HG03571 (cell line): ENCODE data around the gene AOX1.
"Not testable (repeated sequence)": the region's sequence is repeated elsewhere in the genome, so short reads cannot be mapped to it uniquely, and the experiment has no call there.

ENCODE experiments used
- ATAC-seq: cut with Tn5 transposase; IDR thresholded peaks from one replicate; pipeline ENCODE4 v1.9.1; 2021; ENCODE audit not compliant: unreplicated experiment

The AOX1 gene

DNA sequence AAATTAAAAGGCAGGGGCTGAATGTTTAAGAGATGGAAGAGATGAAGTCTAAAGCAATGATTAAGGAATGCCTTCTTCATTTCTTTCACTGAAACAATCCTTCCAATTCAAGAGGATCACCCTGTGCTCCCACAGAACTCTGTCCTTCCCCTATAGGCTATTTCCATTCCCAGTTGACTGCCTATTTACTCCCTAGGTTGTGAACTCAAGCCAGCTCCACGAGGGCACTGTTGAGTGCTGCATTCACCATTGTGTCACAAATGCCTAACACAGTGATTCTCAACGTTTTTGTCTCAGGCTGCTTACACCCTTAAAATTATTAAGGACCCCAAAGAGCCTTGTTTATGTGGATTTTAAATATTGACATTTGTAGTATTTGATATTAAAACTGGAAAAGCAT lies 112.4 kb downstream of the AOX1 start:
- no peak for ATAC-seq

DNA sequence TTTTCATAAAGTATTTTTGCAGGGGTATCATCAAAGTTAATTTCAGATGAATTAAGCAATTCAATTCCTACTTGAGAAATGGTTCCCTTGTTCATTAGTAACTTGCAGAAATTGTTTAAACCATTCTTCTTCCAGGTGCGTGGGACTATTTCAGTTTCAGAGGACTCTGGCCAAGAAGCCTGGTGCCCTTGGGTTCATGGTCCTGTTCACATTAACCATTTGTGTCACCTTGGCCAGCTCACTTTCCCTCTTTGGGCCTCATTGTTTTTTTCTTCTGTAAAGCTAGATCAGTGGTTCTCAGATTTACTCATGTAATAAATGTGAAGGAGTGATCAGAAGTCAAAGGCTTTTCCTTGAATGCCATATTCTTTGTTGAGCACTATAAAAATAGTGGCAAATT lies 113.5 kb downstream of the AOX1 start:
- no peak for ATAC-seq

DNA sequence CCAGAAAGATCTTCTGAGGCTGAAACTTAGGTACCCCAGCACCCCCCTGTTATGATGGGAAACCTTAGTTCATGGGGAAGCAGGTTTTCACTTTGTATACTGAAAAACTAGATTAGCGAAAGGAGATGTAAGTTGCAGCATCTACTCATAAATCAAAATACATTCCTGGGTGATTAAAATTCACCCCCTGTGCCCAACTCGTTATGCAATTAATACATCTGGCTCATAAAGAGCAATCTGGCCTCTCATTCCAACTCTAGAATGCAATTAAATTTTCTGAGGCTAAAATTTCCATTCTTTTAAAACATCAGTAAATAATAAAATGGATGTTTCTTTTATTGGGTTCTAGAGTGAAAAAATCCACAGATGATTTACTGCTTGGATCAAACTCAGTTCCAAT lies 115.0 kb downstream of the AOX1 start:
- no peak for ATAC-seq

DNA sequence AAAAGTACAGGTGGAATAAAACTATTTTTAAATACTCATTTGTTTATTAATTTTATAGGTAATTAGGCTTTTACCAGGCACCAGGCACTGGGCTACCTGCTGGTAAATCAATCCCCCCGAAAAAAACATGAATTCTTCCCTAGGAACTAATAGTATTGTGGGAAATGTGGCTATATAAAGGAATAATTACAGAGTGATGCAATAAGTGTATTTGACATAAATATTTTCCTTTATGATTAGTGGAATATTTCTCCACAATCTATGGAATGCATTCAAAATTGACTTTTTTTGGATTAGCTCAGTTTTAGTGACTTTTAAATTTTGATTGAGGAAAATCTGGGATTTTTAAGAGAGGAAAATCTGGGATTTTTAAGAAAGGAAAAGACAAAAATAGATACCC lies 116.2 kb downstream of the AOX1 start:
- no peak for ATAC-seq

DNA sequence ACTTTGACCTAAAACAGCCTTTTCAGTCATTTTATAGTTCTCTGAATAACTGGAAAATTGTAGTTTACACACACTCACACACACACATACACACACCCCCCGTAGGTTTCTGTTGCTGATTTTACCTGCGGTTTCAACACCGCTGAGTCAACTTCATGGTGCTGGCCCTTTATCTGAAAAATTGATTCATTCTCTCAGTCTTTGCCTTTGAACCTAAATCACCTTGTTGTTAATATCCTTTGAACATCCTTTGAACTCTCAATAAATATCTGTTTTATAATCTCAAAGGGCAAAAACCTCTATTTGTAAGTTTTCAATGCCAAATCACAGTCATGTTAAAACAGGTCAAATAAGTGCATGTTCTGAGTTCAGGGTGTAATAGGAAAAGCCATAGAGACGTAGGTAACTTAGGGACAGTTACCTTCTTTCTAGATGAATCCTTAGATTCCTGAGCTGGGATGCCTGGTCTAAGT lies 116.9 kb downstream of the AOX1 start:
- no peak for ATAC-seq

DNA sequence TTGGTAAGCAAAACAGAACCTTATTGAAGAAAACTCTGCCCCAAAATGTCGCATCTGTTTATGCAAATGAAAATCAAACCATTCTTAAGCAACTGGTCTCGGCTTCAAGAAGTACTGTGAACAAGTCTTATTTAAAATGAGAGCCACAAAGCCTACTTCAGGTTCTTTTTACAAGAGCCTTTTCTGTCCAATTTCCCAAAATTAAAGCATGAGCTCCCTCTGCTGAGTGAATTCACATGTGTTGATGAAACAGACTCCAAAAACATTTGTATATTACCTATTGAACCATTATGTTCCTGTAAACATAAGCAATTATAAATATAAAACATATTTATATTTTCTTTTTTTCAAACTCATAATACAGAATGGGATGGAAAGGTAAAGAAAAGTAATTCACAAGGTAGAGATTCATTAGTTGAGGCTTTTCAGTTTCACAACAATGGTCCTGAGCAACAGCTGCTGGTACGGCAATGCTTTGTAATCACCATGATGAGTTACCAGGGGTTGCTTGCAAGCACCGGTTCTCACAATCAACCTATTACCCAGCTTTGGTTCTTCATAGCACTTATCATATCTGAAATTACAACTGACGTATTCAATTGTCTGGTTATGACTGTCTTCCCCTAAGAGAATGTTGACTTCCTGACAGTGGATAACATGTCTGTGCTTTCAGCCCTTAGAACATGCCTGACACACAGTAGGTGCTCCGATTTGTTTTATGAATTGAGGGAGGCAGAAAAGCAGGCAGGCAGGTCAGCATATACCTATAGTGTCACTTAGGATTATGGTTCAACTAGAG lies 117.5 kb downstream of the AOX1 start:
- no peak for ATAC-seq

DNA sequence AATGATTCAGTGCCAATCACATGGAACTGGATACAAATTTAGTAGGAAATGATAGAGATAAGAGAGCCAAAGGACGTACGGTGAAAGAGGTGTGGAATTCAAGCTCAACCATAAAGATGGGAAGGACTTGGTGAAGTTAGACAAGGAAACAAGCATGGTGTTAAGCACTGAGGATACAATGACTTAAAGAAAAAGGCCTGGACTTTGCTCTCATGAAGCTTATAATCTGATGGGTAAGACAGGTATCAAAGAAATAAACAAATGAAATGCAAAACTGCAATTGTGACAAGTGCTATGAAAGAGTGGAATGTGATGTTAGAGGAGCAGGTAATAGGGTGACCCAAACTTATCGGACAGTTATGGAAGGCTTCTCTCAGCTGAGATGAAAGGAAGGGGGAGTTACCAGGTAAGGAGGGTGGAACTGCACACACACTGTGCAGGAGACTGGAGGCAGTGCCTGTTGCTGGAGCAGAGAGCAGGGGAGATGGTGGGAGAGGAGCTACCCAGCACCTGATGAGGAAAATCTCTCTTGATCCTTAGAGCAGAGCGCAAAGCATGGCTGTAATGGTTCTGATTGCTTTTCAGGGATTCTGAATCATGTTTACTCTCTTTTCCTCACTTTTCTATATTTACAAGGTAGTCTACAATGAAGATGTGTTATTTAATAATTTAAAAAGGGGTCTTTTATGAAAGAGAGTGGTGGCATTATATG lies 118.3 kb downstream of the AOX1 start:
- ATAC-seq: no peak

DNA sequence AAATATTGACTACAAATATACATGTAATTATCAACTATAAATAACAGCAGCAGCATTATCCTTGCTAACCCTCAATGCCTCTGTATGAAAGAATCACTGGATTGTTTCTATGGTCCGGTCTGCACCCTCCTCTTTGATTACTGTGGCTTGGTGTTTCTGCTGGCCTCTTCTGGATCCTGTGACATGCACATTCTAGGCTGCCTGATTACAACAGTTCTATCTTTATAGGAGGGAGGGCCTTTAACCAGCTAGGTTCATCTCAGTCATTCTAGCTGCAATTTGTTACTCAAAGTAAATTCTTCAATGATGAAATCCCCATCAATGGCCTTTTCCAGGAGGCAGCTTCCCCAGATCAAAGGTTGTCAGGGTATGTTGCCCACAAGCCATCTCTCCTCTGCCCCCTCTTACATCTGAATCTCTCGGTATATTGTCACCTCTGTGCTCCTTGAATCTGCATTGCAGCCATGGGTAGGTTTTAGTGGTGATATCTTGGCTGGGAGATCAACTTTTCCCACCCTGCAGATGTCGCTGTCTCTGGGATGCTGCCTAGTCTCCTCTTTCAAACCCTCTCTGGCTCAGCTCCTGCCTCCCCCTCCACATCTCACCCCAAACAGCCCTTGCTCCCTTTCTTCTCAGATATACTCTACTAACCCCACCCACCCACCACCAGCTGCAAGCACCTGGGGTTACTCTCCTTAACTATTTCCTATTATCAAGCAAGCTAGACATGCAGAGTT lies 119.7 kb downstream of the AOX1 start:
- no peak for ATAC-seq

DNA sequence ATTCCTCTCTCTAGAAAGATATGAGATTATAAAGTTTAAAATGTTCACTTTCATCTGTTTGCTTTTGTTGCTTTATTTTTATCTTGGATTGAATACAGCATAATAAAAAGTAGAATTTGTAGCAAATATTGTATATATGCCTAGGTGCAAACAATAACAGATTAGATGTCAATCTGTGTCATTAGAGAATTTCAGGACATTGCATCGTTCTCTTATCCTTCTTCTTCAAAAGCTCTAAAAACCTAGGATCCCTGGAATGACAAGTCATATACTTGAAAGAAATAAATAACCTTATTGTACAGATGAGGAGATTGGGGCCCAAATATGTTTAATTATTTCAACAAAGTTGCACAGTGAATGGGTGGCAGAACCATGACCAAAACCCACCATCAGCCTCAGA lies 123.1 kb downstream of the AOX1 start:
- ATAC-seq: no peak

DNA sequence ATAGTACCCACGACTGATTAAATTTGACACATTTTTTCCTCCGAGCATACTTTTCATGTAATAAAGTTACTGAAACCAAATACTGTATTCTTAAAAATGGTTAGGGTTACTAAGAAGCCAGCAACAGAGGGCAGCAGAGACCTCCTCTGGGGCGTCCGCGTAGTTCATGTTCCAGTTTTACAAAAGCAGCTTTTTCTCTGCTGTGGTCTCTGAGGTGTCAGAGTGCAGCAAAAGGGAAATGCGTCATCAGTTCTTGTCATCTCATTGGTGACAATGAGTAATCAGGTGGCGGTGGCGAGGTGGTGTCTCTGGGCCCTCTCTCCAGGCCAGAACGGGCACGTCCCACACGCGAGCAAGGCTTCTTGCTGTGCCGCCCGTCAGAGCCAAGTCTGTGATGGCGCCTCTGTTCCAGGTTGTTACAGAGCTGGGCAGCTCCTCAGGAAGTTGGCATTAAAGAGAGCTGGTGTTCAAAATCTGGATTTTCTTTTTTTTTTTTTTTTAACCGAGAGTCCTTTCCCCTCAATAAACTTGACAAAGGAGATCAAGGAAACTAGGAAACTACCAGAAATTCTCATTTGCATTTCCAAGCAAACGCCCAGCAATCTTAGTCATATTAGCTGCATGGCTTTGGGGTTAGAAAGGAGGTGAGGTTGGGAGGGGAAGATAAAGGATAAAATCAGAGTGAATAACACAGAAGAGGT lies 127.3 kb downstream of the AOX1 start:
- peak; percentile 99 for ATAC-seq

DNA sequence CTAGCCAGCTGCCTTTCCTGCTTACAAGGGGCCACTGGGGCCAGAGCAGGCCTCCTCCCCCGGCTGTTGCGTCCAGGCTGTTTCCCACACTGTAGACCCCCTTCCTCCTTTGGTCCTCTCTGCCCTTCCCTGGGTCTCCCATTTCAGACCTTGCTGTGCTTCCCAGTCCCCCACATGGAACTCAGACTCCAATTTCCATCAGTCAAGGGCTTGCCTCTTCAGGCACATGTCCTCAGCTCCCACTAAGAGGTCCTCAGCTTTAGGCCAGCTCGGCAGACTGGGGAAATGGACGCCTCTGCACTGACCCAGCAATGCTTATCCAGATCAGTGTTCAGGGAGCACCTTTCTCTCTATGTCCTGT lies 127.9 kb downstream of the AOX1 start:
- ATAC-seq: no peak

DNA sequence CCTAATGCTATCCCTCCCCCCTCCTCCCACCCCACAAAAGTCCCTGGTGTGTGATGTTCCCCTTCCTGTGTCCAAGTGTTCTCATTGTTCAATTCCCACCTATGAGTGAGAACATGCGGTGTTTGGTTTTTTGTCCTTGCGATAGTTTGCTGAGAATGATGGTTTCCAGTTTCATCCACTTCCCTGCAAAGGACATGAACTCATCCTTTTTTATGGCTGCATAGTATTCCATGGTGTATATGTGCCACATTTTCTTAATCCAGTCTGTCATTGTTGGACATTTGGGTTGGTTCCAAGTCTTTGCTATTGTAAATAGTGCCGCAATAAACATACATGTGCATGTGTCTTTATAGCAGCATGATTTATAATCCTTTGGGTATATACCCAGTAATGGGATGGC lies 129.2 kb downstream of the AOX1 start:
- ATAC-seq: not testable (repeated sequence)

DNA sequence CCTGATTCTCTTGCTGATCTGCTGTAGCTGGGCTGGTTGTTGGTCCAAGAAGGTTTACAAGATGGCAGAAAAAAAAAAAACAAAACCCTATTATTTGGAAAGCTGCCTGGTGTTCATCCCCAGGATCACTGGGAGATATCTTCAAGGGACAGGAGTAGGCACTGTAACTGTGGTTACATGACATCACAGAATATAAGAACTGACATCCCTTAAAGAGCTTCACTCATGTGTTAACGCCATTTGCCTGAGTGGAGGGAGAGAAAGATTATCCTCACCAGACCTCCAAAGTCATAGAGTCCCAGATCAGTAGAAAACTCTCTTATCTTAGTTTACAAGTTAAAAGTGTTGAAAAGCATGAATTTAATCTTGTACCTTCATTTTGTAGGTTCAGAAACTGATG lies 130.6 kb downstream of the AOX1 start:
- no peak for ATAC-seq
